ENCODE data around the gene OSBPL5. TPM values are rescaled to one million over a fixed set of nuclear protein-coding genes. Genes with fewer than 3 reads are reported as not detected.

The OSBPL5 gene
- total RNA-seq, 4 donors from 2014 or later: 59.6 to 119 (median 71.7) TPM

- Histone ChIP-seq H3K4me1 (no peaks in the 10 kb centered on the region), H3K36me3 (no peaks in the 10 kb centered on the region), H3K9me3 (no peaks in the 10 kb centered on the region), H3K27me3 (no peaks in the 10 kb centered on the region), H3K27ac (replicated peaks in 1 of 4) (no peak overlapping the region), H3K4me3 (no peak overlapping the region)
- WGBS: 94% methylated on average over 2 of the region's 4 CpGs
- TF ChIP-seq EP300 (IDR thresholded peaks at IDR 0.05) (no peak), CTCF (IDR thresholded peaks at IDR 0.05) (no peak), POLR2A (IDR thresholded peaks at IDR 0.05; ENCODE audit: low read depth) (no peak)
- no peak for DNase-seq (ENCODE audit: extremely low spot score)
- intact Hi-C loops (cut with DNase I): no loop called here
Observed at GRCh38 chr11:3182462-3182852, 17.3 kb upstream of the OSBPL5 start.

- Histone ChIP-seq H3K4me1 (no peaks in the 10 kb centered on the region), H3K4me3 (no peak overlapping the region), H3K27me3 (no peaks in the 10 kb centered on the region), H3K9me3 (peaks cover 0 to 4% (median 2%) of the 10 kb centered on the region in 4 donors), H3K27ac (replicated peaks in 1 of 4) (no peak overlapping the region), H3K36me3 (no peaks in the 10 kb centered on the region)
- intact Hi-C loops (cut with DNase I): no loop called here
- TF ChIP-seq EP300 (IDR thresholded peaks at IDR 0.05) (no peak), POLR2A (IDR thresholded peaks at IDR 0.05; ENCODE audit: low read depth) (no peak), POLR2AphosphoS5 (IDR thresholded peaks at IDR 0.05) (no peak), CTCF (IDR thresholded peaks at IDR 0.05) (no peak)
- 92% methylated on average over 7 of the region's 12 CpGs for WGBS
- DNase-seq (ENCODE audit: extremely low spot score): no peak
Observed at GRCh38 chr11:3181725-3182461, 16.8 kb upstream of the OSBPL5 start.

GRCh38 chr11:3180869-3181268 lies 15.8 kb upstream of the OSBPL5 start:
- H3K36me3 ChIP-seq: no peaks in the 10 kb centered on the region
- no peak for DNase-seq (ENCODE audit: extremely low spot score)
- no peak overlapping the region for H3K4me3 ChIP-seq
- H3K27me3 ChIP-seq: no peaks in the 10 kb centered on the region
- TF ChIP-seq POLR2A (IDR thresholded peaks at IDR 0.05; ENCODE audit: low read depth): no peak
- TF ChIP-seq POLR2AphosphoS5 (IDR thresholded peaks at IDR 0.05): no peak
- no peak for TF ChIP-seq CTCF (IDR thresholded peaks at IDR 0.05)
- no peak for TF ChIP-seq EP300 (IDR thresholded peaks at IDR 0.05)
- H3K9me3 ChIP-seq: peaks cover 0 to 14% (median 10%) of the 10 kb centered on the region in 4 donors
- no peak overlapping the region for H3K27ac ChIP-seq (replicated peaks in 1 of 4)
- no peaks in the 10 kb centered on the region for H3K4me1 ChIP-seq
- WGBS: 75% methylated on average over 3 of the region's 5 CpGs
- intact Hi-C loops (cut with DNase I): no loop called here

- TF ChIP-seq CTCF (IDR thresholded peaks at IDR 0.05): no peak
- no peaks in the 10 kb centered on the region for H3K4me1 ChIP-seq
- intact Hi-C loops (cut with DNase I): no loop called here
Observed at GRCh38 chr11:3178349-3178748, 13.2 kb upstream of the OSBPL5 start.

GRCh38 chr11:3177931-3178330 lies 12.8 kb upstream of the OSBPL5 start:
- no peak for TF ChIP-seq POLR2AphosphoS5 (IDR thresholded peaks at IDR 0.05)
- TF ChIP-seq CTCF (IDR thresholded peaks at IDR 0.05): no peak
- no peak for TF ChIP-seq POLR2A (IDR thresholded peaks at IDR 0.05; ENCODE audit: low read depth)
- TF ChIP-seq EP300 (IDR thresholded peaks at IDR 0.05): no peak
- Histone ChIP-seq H3K36me3 (no peaks in the 10 kb centered on the region), H3K4me1 (no peaks in the 10 kb centered on the region), H3K27ac (replicated peaks in 1 of 4) (no peak overlapping the region), H3K27me3 (no peaks in the 10 kb centered on the region), H3K9me3 (peaks cover 0 to 16% (median 10%) of the 10 kb centered on the region in 4 donors), H3K4me3 (no peak overlapping the region)
- intact Hi-C loops (cut with DNase I): no loop called here
- no peak for DNase-seq (ENCODE audit: extremely low spot score)
- 84% methylated on average over 2 of the region's 2 CpGs for WGBS

More at GRCh38 chr11:3178349-3178748, 13.2 kb upstream of the OSBPL5 start:
- no peak for DNase-seq (ENCODE audit: extremely low spot score)
- Histone ChIP-seq H3K27ac (replicated peaks in 1 of 4) (no peak overlapping the region), H3K9me3 (peaks cover 0 to 16% (median 10%) of the 10 kb centered on the region in 4 donors), H3K36me3 (no peaks in the 10 kb centered on the region), H3K4me3 (no peak overlapping the region), H3K27me3 (no peaks in the 10 kb centered on the region)
- 70% methylated on average over 2 of the region's 2 CpGs for WGBS
